SKM-1 (cell line): ENCODE data around the gene CLIC1.

ENCODE experiments used
- DNase-seq: peaks from one replicate; lab custom pipeline; 2025; ENCODE audit not compliant: unreplicated experiment; lab: John Stamatoyannopoulos, UW

Gene CLIC1

DNA sequence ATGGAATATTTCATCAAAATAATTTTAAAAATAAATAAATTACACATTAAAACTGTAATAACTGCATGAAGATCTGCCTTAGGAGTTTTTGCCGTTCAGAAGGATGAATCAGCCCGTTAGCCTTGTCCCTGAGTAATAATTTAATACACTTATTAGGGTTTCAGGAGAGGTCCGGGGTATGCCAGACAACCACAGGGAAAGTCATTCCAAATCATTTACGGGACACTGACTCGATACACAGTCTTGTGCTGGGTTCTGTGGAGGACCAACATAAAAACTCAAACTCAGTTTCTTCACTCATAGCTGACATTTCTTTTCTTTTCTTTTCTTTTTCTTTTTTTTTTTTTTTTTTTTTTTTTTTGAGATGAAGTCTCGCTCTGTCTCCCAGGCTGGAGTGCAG, 30.4 kb downstream of the CLIC1 start:
- no peak for DNase-seq

DNA sequence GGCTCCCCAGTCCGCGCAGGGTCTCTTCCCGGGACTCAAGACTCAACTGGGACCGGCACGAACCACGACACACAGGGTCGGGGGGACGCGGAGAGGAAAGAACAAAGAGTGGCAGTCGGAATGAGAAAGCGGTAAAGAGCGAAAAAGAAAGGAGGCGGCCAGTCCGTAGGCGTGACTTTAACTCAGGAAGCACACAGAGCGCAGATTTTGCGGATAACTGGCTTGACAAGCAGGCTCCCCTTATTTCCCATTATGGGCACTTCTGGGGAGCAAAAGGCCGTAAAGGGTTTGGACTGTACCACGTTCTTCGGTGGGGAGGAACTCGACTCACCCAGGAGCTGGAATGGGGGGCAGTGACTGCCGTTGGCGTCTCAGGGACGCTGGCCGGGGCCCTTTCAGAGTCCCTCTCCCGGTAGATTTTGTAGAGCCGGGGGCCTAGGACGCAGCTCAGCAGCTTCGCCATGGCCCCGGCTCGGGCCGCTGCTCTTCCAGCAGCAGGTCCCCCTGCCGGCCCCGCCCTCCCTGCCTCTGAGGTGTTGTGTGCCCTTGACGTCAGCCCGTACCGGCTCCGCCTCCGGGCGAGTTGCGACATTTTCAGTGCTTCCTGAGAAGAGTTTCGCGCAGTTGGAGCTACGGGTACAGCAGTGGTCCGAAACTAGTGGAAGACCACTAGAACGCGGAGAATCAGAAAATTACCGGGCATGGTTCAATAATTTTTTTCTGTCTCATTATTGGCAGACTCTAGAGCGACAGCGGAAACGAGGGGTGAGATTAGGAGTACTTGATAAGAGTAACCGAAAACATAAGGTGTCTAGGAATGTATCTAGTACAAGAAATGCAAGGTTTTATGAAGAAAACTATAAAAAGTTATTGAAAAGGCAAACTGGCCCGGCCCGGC, 33.3 kb downstream of the CLIC1 start, which contains the start of gene ABHD16A:
TSS of gene ABHD16A (minus strand) at position 506 of the 898 bp plus-strand sequence. CDS start at position 463, 43 bp downstream.
- DNase-seq, result peak; percentile 96

DNA sequence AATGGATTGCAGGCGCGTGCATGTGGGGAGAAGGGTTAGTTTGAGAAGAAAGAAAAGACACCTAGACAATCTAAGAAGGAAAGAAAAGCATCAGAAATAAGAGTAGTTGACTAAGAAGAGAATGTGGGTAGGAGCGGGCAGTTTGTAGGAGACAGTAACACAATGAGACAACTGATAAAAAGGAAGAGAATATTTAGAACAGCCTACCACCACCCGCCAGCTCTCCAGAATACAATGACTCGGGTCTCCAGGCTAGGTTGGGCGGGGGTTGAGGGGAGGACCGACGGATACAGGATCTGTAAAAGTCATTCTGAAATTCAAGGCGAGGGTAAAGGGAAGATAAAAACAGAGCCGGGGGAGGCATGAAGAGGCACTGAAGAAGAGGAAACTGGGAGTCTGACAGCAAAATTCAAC, 33.9 kb downstream of the CLIC1 start:
- DNase-seq, result no peak

DNA sequence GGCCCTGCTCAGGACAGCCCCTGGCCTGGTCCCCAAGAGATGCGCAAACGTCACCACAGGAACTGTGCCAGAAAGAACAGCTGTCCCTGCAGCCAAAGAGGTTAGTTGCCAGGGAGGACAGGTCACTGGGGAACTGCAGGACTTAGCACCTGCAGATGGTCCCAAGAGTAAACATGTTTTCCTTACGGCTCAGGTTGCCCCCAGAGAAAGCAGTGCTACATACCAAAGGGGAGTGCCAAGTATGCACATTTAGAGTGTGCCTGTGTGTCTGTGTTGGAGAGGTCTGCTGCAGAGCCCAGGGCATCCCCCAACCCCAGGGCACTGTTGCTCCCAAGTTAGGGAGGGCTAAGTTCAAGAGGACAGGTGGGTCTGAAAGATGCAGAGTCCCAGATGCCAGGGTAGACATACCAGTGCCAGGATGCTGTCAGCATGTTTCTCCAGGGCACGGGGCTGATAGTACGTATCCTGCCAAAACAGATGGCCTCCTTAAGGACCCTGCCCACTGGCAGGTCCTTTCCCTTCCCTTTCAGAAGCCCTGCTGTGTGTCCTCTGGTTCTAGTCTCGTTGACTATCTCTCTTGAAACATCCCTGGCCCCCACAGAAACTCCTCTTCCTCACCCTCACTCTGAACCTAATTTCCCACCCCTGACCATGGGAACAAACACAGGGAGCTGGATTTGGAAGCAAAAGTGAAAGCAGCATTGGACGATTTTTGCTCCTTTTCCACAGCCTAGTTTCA, 34.5 kb downstream of the CLIC1 start:
- no peak for DNase-seq

DNA sequence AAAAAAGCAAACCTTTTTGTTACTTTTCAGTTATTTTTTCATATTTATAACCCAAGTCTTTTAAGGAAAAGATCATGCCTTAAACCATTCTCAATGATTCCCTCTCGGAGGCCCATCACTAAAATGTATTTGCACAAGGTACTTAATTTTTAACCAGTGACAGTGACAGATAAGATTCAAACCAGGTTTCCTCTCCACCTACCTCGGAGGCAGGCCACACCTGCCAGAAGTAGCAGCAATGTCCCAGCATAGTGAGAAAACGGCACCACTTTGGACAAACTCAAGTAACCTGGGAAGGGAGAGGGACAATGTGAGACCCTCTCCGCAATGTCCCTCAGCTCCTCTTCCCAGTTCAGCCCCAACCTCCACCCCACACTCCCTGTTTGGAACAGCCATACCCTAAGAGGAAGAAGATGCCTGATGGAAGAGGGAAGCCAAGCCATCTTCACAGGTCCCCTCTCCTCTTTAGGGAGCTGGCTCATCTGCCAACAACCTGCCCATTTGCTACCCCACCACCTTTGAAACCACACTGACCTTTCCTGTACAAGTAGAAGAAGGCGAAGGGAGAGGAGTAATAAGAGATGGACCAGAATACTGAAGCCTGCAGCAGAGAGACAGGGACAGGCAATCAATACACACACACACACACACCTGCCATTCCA, 35.5 kb downstream of the CLIC1 start:
- DNase-seq, result no peak

DNA sequence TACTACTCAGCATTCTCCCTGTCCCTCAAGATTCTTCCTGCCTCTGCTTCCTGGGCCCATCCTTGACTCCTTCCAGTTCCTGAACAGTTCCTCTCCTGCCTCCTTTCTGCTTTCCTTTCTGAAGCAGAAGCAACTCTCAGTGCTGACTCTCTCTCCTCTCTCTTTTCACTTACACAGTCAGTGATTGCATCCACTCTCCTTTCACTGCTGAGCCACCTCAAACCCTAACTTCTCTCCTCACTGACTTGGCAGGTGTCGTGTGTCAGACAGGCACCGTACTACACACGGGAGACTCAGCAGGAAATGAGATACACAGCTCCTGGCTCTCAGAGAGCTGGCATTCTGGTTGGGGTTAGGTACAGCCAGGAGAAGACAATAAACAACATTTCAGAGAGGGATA, 38.8 kb downstream of the CLIC1 start:
- no peak for DNase-seq

DNA sequence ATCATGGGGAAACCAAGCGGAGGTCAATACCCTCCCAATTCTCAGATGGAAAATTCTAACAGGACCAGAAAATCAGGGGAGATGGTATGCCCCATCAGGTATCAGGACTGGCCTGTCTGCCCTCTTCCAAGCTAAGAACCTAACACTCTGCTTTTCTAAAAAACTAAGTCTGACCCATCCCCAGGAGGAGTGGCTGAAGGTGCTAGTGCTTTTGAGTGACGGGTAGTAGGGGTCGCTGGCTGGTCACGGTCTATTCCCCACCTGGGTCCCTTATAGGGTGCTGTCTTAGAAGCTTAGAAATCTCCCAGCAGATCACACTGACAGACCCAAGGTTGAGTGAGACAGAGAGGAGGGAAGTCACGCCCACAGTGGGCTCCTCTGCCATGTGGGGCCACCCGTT, 42.8 kb downstream of the CLIC1 start:
- no peak for DNase-seq

DNA sequence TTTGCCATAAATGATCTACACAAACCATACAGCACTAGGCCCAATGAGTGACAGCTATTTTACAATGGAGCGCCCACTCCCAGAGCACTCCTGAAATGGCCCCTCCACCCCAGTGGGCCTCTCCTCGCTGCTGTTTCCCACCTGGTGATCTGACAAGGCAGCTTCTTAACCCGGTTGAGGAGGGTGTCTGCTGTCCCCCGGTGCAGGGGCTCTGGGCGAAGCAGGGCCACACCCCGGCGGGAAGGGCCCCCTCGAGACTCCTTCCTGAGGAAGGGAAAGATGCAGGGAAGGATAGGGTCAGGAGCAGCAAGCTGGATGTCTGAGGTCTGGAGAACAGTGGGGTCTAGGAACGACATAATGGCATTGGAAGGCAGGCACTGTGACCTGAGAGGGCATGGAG, 43.4 kb downstream of the CLIC1 start:
- DNase-seq, result no peak

DNA sequence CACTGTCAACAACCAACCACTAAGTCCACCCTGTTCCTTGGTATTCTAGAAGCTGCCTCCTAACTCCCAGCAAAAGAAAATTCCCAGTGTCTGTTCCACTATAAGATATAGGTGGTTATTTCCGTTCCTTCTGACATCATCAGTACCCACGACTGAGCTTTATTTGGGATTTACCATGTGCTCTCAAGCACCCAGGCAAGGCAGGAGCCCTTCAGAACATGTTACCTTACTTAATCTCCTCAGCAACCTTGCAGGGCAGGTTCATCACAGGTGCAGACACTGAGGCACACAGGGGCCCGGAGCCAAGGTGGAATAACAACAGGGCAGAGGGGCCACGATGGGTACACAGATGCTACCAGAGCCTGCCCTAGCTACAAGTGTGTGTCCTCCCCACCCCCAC, 44.0 kb downstream of the CLIC1 start:
- no peak for DNase-seq

DNA sequence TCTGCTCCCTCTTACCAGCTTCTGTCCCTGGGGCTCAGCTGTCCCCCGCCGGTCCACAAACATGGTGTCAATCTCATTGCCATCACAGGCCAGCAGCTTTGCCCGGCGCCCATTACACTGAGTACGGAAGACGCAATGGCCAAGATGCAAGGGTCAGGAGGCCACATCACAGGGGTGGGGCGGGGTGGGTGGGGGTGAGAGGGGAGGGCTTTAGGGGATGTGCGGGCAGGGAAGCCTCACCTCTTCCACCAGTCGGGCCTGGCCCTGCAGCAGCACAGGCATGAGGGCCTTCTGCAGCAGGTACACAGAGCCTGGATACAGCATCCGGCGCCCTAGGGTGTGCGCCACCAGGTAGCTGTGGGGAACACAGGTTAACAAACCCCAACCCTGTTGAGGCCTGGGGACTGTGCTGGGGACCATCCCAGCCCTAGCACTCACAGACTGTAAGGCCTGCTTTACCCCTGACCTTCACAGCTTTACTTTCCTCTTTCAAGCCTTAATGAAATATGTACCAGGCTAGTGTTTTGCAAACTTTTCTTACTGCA, 44.7 kb downstream of the CLIC1 start:
- DNase-seq, result no peak

DNA sequence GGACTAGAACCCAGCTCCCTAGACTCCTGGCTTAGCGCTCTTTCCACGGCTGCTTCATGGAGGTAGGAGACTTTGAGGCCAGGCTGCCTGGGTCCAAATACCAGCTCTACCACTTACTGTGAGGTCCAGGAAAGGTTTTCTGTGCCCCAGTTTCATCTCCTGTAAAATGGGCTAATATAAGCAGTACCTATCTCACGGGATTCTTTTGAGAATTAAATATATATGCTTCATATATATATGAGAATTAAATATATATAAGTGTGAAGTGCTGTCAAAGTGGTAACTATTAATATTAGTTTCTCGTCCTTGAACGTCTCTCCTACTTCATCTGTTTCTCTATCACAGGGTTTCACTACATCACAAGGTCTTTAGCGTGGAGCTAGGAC, 45.3 kb downstream of the CLIC1 start:
- DNase-seq, result no peak

DNA sequence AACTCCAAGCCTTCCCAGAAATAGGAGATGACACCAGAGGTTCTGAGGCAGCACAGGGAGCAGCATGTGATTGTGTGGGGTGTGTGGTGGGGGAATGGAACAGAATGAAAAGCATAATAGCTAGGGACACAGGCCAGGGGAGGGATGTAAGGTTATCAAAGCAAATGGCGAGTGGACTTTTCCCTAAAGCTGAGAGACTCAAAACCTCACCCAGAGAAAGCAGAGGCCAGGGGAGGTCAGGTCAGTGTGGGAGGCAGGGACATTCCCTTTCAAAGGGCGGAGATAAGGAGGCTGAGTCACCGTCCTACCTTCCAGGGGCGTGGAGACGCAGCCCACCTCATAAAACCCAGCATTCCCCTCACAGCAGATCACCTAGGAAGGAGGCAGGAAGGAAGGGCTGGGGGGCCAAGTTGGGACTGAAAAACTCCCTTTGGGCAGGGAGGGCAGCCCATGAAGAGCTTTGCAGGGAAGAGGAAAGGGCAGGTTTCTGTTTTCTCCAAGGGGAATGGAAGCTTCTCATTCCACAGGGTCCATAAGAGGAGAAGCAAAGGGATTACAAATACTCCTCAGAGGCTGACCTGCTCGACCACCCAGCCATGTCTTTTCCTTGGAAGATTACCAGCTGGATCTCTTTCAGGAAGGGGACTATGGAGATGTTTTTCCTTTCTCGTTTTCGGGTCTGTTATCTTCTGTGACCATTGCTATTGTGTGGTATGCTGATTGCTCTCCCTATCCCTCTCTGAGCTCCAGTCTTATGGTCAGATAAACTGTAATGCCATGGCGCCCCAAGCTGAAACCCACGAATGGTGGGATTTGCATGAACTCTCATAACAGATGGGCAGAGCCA, 45.9 kb downstream of the CLIC1 start:
- no peak for DNase-seq

DNA sequence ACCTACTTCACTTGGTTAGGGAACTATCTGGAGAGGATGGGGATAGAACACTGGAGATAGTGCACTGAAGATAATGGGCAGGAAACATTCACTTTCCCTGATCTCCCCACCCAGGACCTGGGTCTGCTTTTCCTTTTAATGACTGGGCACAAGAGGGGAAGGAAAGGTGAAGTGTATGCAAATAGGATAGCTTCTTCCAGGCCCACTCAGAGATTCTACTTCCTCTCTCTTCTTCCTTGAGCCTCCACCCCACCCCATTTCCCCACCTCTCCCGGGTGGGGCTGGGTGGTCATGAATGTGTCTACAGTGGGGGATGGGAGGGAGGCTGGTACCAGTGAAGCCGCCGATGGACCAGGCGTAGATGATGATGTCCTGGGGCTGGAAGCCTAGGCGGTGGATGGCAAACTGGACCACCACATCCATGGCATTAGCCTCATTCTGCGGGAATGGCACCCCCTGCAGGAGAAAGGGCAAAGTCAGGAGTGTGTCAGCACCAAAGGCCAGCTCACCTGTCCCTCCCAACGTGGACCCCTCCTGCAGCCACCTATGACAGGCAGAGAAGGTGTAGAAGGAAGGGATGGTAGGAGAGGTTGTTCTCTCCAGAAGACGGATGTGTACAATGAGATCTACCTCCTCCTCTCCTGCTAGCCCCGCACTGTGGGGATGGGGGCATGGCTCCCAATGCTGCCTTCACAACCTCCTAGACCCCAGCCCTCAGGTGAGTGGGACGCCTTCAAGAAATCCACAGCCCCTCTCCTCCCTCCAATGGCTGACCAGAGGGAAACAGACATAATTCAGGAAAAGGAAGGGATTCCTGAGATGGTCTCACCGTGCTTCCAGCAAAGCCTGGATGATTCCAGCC, 46.9 kb downstream of the CLIC1 start:
- no peak for DNase-seq

DNA sequence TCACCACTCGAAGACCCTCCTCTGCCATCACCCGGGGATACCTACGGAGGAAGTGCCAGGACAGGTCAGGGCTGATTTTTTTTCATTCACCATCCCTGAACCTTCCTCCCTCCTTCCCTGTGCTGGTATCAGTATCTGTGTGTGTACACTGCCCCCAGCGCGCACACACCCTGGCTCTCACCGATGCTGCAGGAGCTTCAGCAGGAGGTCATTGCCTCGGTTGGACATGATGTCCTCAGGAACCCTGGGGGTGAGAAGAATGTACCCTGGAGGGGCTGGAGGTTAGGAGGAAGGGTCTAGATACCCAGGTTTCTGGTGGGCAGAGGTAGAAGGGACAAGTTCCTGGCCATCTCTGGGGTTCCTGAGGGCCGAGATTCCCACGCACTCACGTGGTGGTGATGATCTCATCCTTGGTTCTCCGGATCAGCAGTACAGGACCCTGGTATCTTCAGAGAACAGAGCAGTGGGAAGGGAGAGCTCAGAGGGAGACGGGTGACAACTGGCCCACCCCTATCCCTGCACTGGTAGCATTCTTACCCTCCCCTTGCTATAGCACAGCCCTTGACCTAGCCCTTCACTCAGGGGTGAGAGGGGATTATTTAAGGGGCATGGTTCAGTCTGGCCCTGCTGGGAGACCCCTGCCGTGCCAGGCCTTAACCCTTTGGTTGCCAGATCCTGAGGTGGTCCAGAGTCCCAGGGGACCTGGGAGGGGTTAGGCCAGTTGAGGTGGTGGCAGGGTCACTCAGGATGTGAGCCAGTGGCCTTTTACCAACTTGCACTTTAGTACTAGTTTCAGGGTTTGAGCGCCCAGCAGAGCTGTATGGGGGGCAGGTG, 48.3 kb downstream of the CLIC1 start:
- DNase-seq, result no peak

DNA sequence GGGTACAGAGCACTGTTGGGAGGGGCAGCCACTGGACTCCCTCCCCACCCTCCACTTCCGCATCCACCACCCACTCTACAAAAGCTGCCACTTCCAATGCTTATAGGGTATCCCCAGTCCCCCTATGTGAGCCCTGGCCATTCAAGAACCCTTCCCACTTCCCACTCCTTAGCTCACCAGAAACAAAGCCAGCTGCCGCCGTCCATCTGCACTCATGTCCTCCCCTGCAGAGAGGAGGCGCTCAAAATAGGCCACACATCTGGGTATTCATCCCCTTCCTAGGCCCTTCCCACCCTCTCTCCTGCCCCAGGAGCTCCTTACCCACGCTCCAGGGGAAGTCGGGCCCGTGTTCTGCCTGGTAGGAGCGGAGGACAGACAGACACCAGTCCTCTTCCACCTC, 49.0 kb downstream of the CLIC1 start:
- DNase-seq, result no peak

DNA sequence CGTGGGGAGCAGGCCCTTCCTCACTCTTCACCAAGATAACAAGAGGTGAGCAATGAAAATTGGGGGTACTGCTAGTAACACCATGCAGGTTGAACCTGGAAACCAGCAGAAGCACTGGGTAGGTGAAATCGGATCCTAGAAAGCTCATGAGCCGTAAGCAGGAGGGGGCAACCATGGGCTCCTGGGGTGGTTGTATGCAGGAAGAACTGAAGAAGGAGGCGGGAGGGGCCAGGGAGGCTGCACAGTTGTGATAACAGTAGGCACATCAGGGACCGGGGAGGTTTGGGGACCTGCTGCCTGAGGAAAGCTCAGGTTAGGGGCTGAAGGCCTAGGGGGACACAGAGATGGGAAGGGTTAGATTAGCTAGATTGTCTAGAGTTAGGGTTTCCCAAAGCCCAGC, 49.8 kb downstream of the CLIC1 start:
- DNase-seq, result no peak

DNA sequence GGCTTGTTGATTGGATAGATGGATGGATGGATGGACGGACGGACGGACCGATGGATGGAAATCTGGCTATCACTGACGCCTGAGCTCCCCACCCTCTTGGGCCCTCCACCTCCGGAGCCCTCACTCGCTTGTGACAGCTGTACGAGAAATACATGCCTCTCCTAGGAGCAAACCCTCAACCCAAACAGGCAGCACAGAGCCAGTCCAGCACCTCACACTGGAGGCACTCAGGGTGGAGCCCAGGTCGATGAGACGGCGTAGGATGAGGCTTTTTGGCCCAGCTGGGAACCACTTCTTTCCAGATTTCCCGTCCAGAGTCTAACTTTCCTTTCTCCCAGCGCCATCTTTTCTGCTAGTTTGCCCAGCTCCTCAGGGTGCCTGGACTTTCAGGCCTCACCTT, 52.7 kb downstream of the CLIC1 start:
- DNase-seq, result no peak

DNA sequence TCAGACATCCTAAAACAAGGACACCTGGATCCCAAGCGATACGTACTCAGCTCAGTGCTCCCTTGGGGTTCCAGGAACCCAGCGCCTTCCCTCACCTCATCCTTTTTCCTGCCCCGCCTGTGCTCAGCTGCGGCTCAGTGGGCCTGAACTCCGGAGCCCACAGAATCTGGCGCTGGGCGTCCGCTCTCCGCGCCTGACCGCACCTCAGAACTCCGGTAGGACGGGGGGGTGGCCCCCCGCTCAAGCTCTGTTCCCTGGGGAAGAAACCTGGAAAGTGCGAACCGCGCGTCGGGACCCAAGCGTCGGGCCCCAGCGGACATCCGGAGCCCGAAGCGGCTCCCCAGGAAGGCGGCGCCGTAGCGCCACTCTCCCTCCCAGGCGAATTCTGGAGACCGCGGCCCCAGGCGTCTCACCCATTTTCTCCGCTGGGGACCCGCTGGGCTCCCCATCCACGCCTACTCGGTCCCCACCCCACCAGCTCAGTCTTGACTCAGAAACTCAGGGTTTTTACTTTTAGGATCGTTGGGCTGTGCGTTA, 55.1 kb downstream of the CLIC1 start:
- no peak for DNase-seq
